Keratinocyte (primary cell): ENCODE data around the gene APC. TPM values are rescaled to one million over a fixed set of nuclear protein-coding genes. Genes with fewer than 3 reads are reported as not detected.

Source experiments
- DNase-seq: peaks from one replicate; pipeline ENCODE4 v3.0.0-alpha.2; 2011; ENCODE audit warnings: low read depth, missing footprints, low spot score
- FAIRE-seq: peaks from 2 replicates; lab custom pipeline; 2011; peaks lifted over from hg19 to GRCh38; lab: Jason Lieb, UNC
- H2AFZ ChIP-seq: 2 replicates; pipeline ENCODE4 v1.6.0; 2012; ENCODE audit warnings: low read length, control low read depth, inconsistent platforms; ENCODE audit not compliant: control insufficient read depth
- H3K27ac ChIP-seq: 2 replicates; pipeline ENCODE4 v1.5.1; 2011; ENCODE audit warnings: low read length; ENCODE audit not compliant: control insufficient read depth, insufficient read depth
- H3K27me3 ChIP-seq: 3 replicates; pipeline ENCODE4 v1.6.0; 2011; ENCODE audit warnings: low read length; ENCODE audit not compliant: control insufficient read depth, insufficient read depth; ENCODE audit errors: extremely low read depth
- H3K36me3 ChIP-seq, 2 experiments: 2 replicates in 1 of 2; 3 replicates in 1 of 2; pipeline ENCODE4 v1.5.1; 2011; ENCODE audit warnings: low read length in 2 of 2, mild to moderate bottlenecking in 1 of 2; ENCODE audit not compliant: control insufficient read depth in 2 of 2, insufficient read depth in 2 of 2; ENCODE audit errors: extremely low read depth in 1 of 2
- H3K4me1 ChIP-seq: 3 replicates; pipeline ENCODE4 v1.5.1; 2011; ENCODE audit warnings: low read length; ENCODE audit not compliant: control insufficient read depth, insufficient read depth; ENCODE audit errors: extremely low read depth
- H3K4me2 ChIP-seq: 3 replicates; pipeline ENCODE4 v1.6.0; 2011; ENCODE audit warnings: low read depth, low read length; ENCODE audit not compliant: control insufficient read depth, insufficient read depth; ENCODE audit errors: extremely low read depth
- H3K4me3 ChIP-seq, 3 experiments: fragments of 200-600 bp in 1 of 3; sonication (generic) in 1 of 3; 2 replicates in 2 of 3; 3 replicates in 1 of 3; pipeline ENCODE4 v1.5.1; 2011 to 2016; ENCODE audit warnings: low read length in 3 of 3, mild to moderate bottlenecking in 3 of 3, control low read depth in 2 of 3, inconsistent platforms in 1 of 3, low read depth in 1 of 3, mixed read lengths in 1 of 3, mixed run types in 1 of 3, moderate library complexity in 1 of 3; ENCODE audit not compliant: control insufficient read depth in 2 of 3, insufficient read depth in 2 of 3; ENCODE audit errors: extremely low read depth in 1 of 3
- H3K79me2 ChIP-seq: 2 replicates; pipeline ENCODE4 v1.6.0; 2012; ENCODE audit warnings: low read length; ENCODE audit not compliant: control insufficient read depth, insufficient read depth
- H3K9ac ChIP-seq: 3 replicates; pipeline ENCODE4 v1.6.0; 2011; ENCODE audit warnings: low read length; ENCODE audit not compliant: control insufficient read depth, insufficient read depth; ENCODE audit errors: extremely low read depth
- H3K9me1 ChIP-seq: 3 replicates; pipeline ENCODE4 v1.6.0; 2011; ENCODE audit warnings: low read length; ENCODE audit not compliant: control insufficient read depth, insufficient read depth; ENCODE audit errors: extremely low read depth
- H3K9me3 ChIP-seq: 2 replicates; pipeline ENCODE4 v1.5.1; 2012; ENCODE audit warnings: low read depth, low read length; ENCODE audit not compliant: control insufficient read depth
- H4K20me1 ChIP-seq: 3 replicates; pipeline ENCODE4 v1.6.0; 2011; ENCODE audit warnings: low read length; ENCODE audit not compliant: control insufficient read depth, insufficient read depth; ENCODE audit errors: extremely low read depth
- CTCF ChIP-seq, 3 experiments: IDR thresholded peaks in 1 of 3; conservative IDR thresholded peaks in 1 of 3; optimal IDR thresholded peaks in 1 of 3; 2 replicates in 2 of 3; 3 replicates in 1 of 3; pipeline versions ENCODE3 to v1.5.1; 2011; ENCODE audit warnings: low read length in 3 of 3, mild to moderate bottlenecking in 3 of 3, moderate library complexity in 2 of 3, control low read depth in 1 of 3, inconsistent platforms in 1 of 3; ENCODE audit not compliant: insufficient read depth in 2 of 3; ENCODE audit errors: extremely low read depth in 1 of 3
- EZH2 ChIP-seq: IDR thresholded peaks from one replicate; pipeline ENCODE4 v1.6.1; 2012; ENCODE audit warnings: inconsistent platforms, mild to moderate bottlenecking, low read length, moderate library complexity
- dilution Hi-C: fragments of 300-500 bp; cut with MboI; formaldehyde crosslinking; loops from one replicate; pipeline ENCODE4 v1.7.0; 2020; ENCODE audit warnings: low sequenced_read_pairs; ENCODE audit not compliant: extremely low pct_ligation_motif_present
- polyA plus RNA-seq, 5 experiments: library from polyadenylated mRNA; depleted of rRNA in 3 of 5; stranded (reverse) in 3 of 5; stranded (forward) in 1 of 5; unstranded in 1 of 5; fragments of >200 nt; gene quantifications; 1 replicate in 1 of 5; 2 replicates in 3 of 5; 3 replicates in 1 of 5; pipeline versions ENCODE4 v1.2.1 to v1.2.3, GENCODE V29; 2011 to 2012; ENCODE audit warnings: missing spikeins in 2 of 5, low read depth in 1 of 5, low replicate concordance in 1 of 5

APC gene
- polyA plus RNA-seq, 1 donor (not counting 4 experiments of a cell fraction or from before 2014, with no cell fraction given) = 16.5 TPM

DNA sequence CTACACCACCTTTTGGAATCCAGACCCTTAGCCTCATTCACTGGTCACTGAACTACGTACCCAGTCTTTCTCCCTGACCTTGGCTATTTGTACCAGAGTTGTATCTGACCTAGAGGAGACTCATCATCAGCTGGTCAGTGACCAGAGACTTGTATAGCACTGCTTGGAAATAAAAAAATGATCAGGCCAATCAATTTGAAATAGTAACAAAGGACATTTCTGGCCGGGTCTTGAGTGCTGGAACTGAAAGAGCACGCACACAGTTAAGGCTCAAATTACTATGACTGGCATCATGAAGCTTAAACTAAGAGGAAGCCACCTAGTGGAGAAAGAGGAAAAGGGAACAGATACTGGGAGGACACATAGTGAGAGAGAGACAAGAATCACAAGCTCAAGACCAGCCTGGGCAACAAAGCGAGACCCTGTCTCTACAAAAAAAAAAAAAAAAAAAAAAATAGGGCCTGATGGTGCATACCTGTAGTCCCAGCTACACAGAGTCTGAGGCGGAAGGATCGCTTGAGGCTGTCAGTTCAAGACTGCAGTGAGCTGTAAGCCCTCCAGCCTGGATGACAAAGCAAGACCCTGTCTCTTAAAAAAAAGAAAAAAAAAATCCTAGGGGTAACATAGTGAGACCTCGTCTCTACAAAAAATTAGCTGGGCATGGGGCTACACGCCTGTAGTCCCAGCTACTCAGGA is 110.6 kb downstream of the APC start:
- TF ChIP-seq CTCF (optimal IDR thresholded peaks at IDR 0.05 in 1 of 3, IDR thresholded peaks at IDR 0.05 in 1 of 3, conservative IDR thresholded peaks at IDR 0.05 in 1 of 3; ENCODE audit: extremely low read depth in 1 of 3, insufficient read depth in 2 of 3, low read length in 3 of 3) = peak; percentile 30 to 73 (median 71)
- TF ChIP-seq EZH2 = no peak
- no peaks in the 10 kb centered on the region for H4K20me1 ChIP-seq
- no peak overlapping the region for H3K9ac ChIP-seq
- no peak overlapping the region for H2AFZ ChIP-seq
- peak overlapping the region; percentile 33 for H3K4me2 ChIP-seq
- H3K4me3 ChIP-seq = no peak overlapping the region
- FAIRE-seq = peak; percentile 88
- dilution Hi-C loops = no loop called here
- DNase-seq = peak; percentile 23
- no peaks in the 10 kb centered on the region for H3K79me2 ChIP-seq
- H3K27ac ChIP-seq = no peak overlapping the region
- H3K27me3 ChIP-seq = no peaks in the 10 kb centered on the region
- H3K9me1 ChIP-seq = no peaks in the 10 kb centered on the region
- H3K4me1 ChIP-seq = no peaks in the 10 kb centered on the region
- H3K9me3 ChIP-seq = no peaks in the 10 kb centered on the region
- H3K36me3 ChIP-seq = no peaks in the 10 kb centered on the region

DNA sequence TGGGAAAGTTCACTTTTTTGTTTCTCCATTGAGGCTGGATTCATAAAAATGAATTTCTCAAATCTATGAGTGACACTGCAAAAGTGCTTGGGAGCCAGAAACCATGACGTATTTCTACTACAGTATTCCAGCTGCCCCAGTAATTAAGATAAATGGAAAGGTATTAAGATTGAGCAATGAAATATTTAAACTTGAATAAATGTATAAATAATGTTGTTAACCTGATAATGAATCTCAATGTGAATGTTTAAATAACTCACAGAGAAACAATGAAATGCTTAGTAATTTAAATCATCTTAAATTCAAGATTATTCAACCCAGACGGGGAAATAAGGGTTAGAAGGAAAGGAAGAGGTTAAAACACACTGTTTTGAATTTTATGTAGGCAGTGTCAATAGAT is 112.2 kb downstream of the APC start:
- Histone ChIP-seq H3K27me3 (no peaks in the 10 kb centered on the region), H3K79me2 (no peaks in the 10 kb centered on the region), H3K9me3 (no peaks in the 10 kb centered on the region), H3K27ac (no peak overlapping the region), H3K9me1 (no peaks in the 10 kb centered on the region), H4K20me1 (no peaks in the 10 kb centered on the region), H3K9ac (no peak overlapping the region), H3K36me3 (no peaks in the 10 kb centered on the region), H3K4me1 (no peaks in the 10 kb centered on the region), H3K4me2 (no peak overlapping the region), H3K4me3 (no peak overlapping the region), H2AFZ (no peak overlapping the region)
- no peak for FAIRE-seq
- TF ChIP-seq EZH2 (no peak), CTCF (optimal IDR thresholded peaks at IDR 0.05 in 1 of 3, IDR thresholded peaks at IDR 0.05 in 1 of 3, conservative IDR thresholded peaks at IDR 0.05 in 1 of 3; ENCODE audit: extremely low read depth in 1 of 3, insufficient read depth in 2 of 3, low read length in 3 of 3) (no peak)
- DNase-seq = no peak
- dilution Hi-C loops = no loop called here
